Heart left ventricle (tissue), 13 donors: ENCODE results near the gene ERC1.

Source experiments
- CTCF ChIP-seq, 12 donors: fragments of 200-600 bp; sonication (generic) in 4 of 12; IDR thresholded peaks; one replicate each; pipeline versions ENCODE4 v1.5.0 to v1.8.0; 2018 to 2022; ENCODE audit warnings: antibody characterized with exemption in 12 of 12, mild to moderate bottlenecking in 5 of 12
- POLR2A ChIP-seq, 2 donors: fragments of 450-650 bp; IDR thresholded peaks; one replicate each; pipeline ENCODE4 v1.6.1; 2017; ENCODE audit warnings: antibody characterized with exemption in 2 of 2, mild to moderate bottlenecking in 2 of 2, moderate library complexity in 2 of 2
- donor health status: ischemic (EF 13 %, LVEDD 7.1; RV severe dilation, severe dysfunction).
- donor health status: DM: no; HTN: yes; CAD: no.
- donor health status: DM: no; HTN: no; CAD: no.
- donor health status: ischemic (EF 25% LVEDD 6.9; RV normal size, moderate dysfunction).
- donor health status: ischemic (EF 25% LVEDD 5.7; RV mildly dilated, moderate dysfunction).
- donor health status: ischemic (EF 35%, LVEDD 5.7; RV mildly dilated, moderate dysfunction).
- donor health status: nonischemic (EF 11% LVEDD 7.7; RV severe dilation, severe dysfunction).
- donor health status: DM: yes; HTN: yes; CAD: no.
- donor health status: PGD.
- donor health status: ischemic (EF 29% LVEDD 5.4; RV normal size, mild dysfunction).
- donor health status: nonischemic (EF 23%, LVEDD 6.1; RV moderate dilation, normal function).

GRCh38 chr12:1311145-1311544 is 320.1 kb downstream of the ERC1 start:
- TF ChIP-seq CTCF (IDR thresholded peaks at IDR 0.05): no peak
- TF ChIP-seq POLR2A (IDR thresholded peaks at IDR 0.05): no peak
